ENCODE data around the gene IFI30. TPM values are rescaled to one million over a fixed set of nuclear protein-coding genes. Genes with fewer than 3 reads are reported as not detected.

Gene IFI30
- total RNA-seq, 1 donor from 2014 or later: 0.36 TPM

DNA sequence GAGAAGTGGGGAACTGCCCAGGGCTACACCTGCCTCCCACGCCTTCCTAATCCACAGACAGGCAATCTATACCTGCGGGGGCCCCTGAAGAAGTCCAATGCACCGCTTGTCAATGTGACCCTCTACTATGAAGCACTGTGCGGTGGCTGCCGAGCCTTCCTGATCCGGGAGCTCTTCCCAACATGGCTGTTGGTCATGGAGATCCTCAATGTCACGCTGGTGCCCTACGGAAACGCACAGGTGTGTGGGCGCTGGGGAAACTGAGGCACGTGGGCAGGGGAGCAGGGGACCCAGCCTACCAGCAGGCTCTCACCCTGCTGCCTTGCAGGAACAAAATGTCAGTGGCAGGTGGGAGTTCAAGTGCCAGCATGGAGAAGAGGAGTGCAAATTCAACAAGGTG lies 1.4 kb downstream of the IFI30 start:
- H3K27ac Mint-ChIP-seq: no peak overlapping the region

GRCh38 chr19:18176367-18177310 lies 3.0 kb downstream of the IFI30 start:
- H3K4me1 Mint-ChIP-seq: peaks cover 11% of the 10 kb centered on the region
- no peak overlapping the region for H3K4me3 Mint-ChIP-seq
- TF ChIP-seq, protein P1, sequence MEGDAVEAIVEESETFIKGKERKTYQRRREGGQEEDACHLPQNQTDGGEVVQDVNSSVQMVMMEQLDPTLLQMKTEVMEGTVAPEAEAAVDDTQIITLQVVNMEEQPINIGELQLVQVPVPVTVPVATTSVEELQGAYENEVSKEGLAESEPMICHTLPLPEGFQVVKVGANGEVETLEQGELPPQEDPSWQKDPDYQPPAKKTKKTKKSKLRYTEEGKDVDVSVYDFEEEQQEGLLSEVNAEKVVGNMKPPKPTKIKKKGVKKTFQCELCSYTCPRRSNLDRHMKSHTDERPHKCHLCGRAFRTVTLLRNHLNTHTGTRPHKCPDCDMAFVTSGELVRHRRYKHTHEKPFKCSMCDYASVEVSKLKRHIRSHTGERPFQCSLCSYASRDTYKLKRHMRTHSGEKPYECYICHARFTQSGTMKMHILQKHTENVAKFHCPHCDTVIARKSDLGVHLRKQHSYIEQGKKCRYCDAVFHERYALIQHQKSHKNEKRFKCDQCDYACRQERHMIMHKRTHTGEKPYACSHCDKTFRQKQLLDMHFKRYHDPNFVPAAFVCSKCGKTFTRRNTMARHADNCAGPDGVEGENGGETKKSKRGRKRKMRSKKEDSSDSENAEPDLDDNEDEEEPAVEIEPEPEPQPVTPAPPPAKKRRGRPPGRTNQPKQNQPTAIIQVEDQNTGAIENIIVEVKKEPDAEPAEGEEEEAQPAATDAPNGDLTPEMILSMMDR (IDR thresholded peaks at IDR 0.05; ENCODE audit: unreplicated experiment): no peak
- no peaks in the 10 kb centered on the region for H3K9me3 Mint-ChIP-seq
- no peak for DNase-seq (ENCODE audit: low spot score in 2 of 2, unreplicated experiment in 2 of 2)
- peaks cover 5% of the 10 kb centered on the region for H3K36me3 Mint-ChIP-seq
- H3K27me3 Mint-ChIP-seq (ENCODE audit: low read depth): peaks cover 48% of the 10 kb centered on the region
- no peak overlapping the region for H3K27ac Mint-ChIP-seq

More for the DNA sequence above, 1.4 kb downstream of the IFI30 start:
- Mint-ChIP-seq H3K4me1 (peaks cover 11% of the 10 kb centered on the region), H3K9me3 (no peaks in the 10 kb centered on the region), H3K27me3 (ENCODE audit: low read depth) (peaks cover 48% of the 10 kb centered on the region), H3K36me3 (peaks cover 16% of the 10 kb centered on the region), H3K4me3 (no peak overlapping the region)
- TF ChIP-seq, protein P1 (IDR thresholded peaks at IDR 0.05; ENCODE audit: unreplicated experiment): no peak
- no peak for DNase-seq (ENCODE audit: low spot score in 2 of 2, unreplicated experiment in 2 of 2)

GRCh38 chr19:18179957-18180356 lies 6.3 kb downstream of the IFI30 start:
- TF ChIP-seq, protein P1 (IDR thresholded peaks at IDR 0.05; ENCODE audit: unreplicated experiment): no peak
- peaks cover 32% of the 10 kb centered on the region for H3K27me3 Mint-ChIP-seq (ENCODE audit: low read depth)
- no peak for DNase-seq (ENCODE audit: low spot score in 2 of 2, unreplicated experiment in 2 of 2)
- H3K4me3 Mint-ChIP-seq: no peak overlapping the region
- H3K9me3 Mint-ChIP-seq: no peaks in the 10 kb centered on the region
- no peaks in the 10 kb centered on the region for H3K36me3 Mint-ChIP-seq
- H3K27ac Mint-ChIP-seq: no peak overlapping the region
- H3K4me1 Mint-ChIP-seq: no peaks in the 10 kb centered on the region

DNA sequence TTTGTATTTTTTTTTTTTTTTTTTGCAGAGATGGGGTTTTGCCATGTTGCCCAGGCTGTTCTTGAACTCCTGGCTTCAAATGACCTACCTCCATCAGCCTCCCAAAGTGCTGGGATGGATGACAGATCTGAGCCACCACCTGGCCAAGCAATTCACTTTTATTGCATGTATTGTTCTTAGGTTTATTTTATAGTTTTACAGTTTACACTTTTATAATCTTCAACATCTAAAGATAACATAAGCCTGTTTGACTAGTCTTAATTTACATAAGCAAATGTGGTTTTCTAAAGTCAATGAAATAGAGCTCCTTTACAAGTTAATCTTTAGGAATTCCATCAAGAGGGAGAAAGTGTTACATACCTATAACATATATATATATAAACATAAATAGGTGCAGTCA lies 9.9 kb downstream of the IFI30 start:
- H3K27me3 Mint-ChIP-seq (ENCODE audit: low read depth): peaks cover 4% of the 10 kb centered on the region
- TF ChIP-seq, protein P1 (IDR thresholded peaks at IDR 0.05; ENCODE audit: unreplicated experiment): no peak
- no peaks in the 10 kb centered on the region for H3K36me3 Mint-ChIP-seq
- H3K27ac Mint-ChIP-seq: no peak overlapping the region
- DNase-seq (ENCODE audit: low spot score in 2 of 2, unreplicated experiment in 2 of 2): no peak
- H3K4me3 Mint-ChIP-seq: no peak overlapping the region
- H3K4me1 Mint-ChIP-seq: no peaks in the 10 kb centered on the region
- no peaks in the 10 kb centered on the region for H3K9me3 Mint-ChIP-seq

DNA sequence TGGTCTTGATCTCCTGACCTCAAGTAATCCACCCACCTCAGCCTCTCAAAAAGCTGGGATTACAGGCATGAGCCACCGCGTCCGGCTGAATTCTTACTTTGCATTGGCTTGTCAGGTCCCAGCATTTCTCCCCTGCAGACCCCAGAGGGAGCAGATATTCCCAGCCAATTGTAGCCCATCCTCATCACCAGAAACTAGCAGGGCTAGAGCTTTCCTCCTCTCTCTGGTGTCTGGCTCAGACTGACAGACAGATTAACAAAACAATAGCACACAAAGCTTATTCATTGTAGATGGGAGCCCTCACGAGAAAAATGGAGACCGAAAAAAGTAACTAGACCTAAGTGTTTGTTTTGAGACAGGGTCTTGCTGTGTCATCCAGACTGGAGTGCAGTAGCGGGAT lies 11.9 kb downstream of the IFI30 start:
- H3K4me1 Mint-ChIP-seq: no peaks in the 10 kb centered on the region
- H3K9me3 Mint-ChIP-seq: no peaks in the 10 kb centered on the region
- DNase-seq (ENCODE audit: low spot score in 2 of 2, unreplicated experiment in 2 of 2): no peak
- no peak overlapping the region for H3K27ac Mint-ChIP-seq
- TF ChIP-seq, protein P1 (IDR thresholded peaks at IDR 0.05; ENCODE audit: unreplicated experiment): no peak
- no peak overlapping the region for H3K4me3 Mint-ChIP-seq
- H3K27me3 Mint-ChIP-seq (ENCODE audit: low read depth): peaks cover 1% of the 10 kb centered on the region
- H3K36me3 Mint-ChIP-seq: no peaks in the 10 kb centered on the region
